ENCODE measurements around the gene ZMYND11.
"Not testable (repeated sequence)": the region's sequence is repeated elsewhere in the genome, so short reads cannot be mapped to it uniquely, and the experiment has no call there.

ZMYND11 gene

GRCh38 chr10:251982-252582 is 116.8 kb downstream of the ZMYND11 start:
- no peak for DNase-seq

GRCh38 chr10:260819-261429 is 125.7 kb downstream of the ZMYND11 start:
- no peak for DNase-seq

GRCh38 chr10:264160-265073 is 129.2 kb downstream of the ZMYND11 start:
- DNase-seq, result not testable (repeated sequence)

GRCh38 chr10:265074-265440 is 129.8 kb downstream of the ZMYND11 start:
- DNase-seq, result not testable (repeated sequence)

- not testable (repeated sequence) for DNase-seq
Measured at GRCh38 chr10:265816-266588, 130.7 kb downstream of the ZMYND11 start.

- no peak for DNase-seq
Measured at GRCh38 chr10:266974-267425, 131.7 kb downstream of the ZMYND11 start.

- no peak for DNase-seq
Measured at GRCh38 chr10:267705-268104, 132.4 kb downstream of the ZMYND11 start.

GRCh38 chr10:269440-270074 is 134.3 kb downstream of the ZMYND11 start:
- DNase-seq, result no peak

GRCh38 chr10:271201-271600 is 135.9 kb downstream of the ZMYND11 start:
- no peak for DNase-seq

- no peak for DNase-seq
Measured at GRCh38 chr10:271722-272121, 136.5 kb downstream of the ZMYND11 start.

- DNase-seq, result no peak
Measured at GRCh38 chr10:273088-273487, 137.8 kb downstream of the ZMYND11 start.

- no peak for DNase-seq
Measured at GRCh38 chr10:274866-275265, 139.6 kb downstream of the ZMYND11 start.

GRCh38 chr10:275680-276079 is 140.4 kb downstream of the ZMYND11 start:
- DNase-seq, result no peak

- DNase-seq, result no peak
Measured at GRCh38 chr10:277963-278362, 142.7 kb downstream of the ZMYND11 start.

- no peak for DNase-seq
Measured at GRCh38 chr10:278707-279106, 143.5 kb downstream of the ZMYND11 start.

GRCh38 chr10:279232-279631 is 144.0 kb downstream of the ZMYND11 start:
- no peak for DNase-seq

- no peak for DNase-seq
Measured at GRCh38 chr10:279655-280054, 144.4 kb downstream of the ZMYND11 start.

GRCh38 chr10:282294-283139 is 147.3 kb downstream of the ZMYND11 start:
- no peak for DNase-seq

GRCh38 chr10:283140-283479 is 147.9 kb downstream of the ZMYND11 start:
- DNase-seq, result no peak

- DNase-seq, result no peak
Measured at GRCh38 chr10:283916-284356, 148.7 kb downstream of the ZMYND11 start.

- no peak for DNase-seq
Measured at GRCh38 chr10:285216-285615, 150.0 kb downstream of the ZMYND11 start.

Measured in hippocampal formation (tissue), 2 donors.